Psoas muscle (tissue), 8 donors: Measurements from ENCODE around the gene HNRNPA1L2. TPM values are rescaled to one million over a fixed set of nuclear protein-coding genes. Genes with fewer than 3 reads are reported as not detected.
"Not testable (repeated sequence)": the region's sequence is repeated elsewhere in the genome, so short reads cannot be mapped to it uniquely, and the experiment has no call there.

Experiments used
- ATAC-seq, 4 donors: fragments of 200-7000 bp; cut with Tn5 transposase; one replicate each; pipeline ENCODE4 v1.9.1; 2020; ENCODE audit warnings: moderate library complexity in 3 of 4, mild to moderate bottlenecking in 2 of 4
- DNase-seq, 2 donors: peaks; one replicate each; pipeline ENCODE4 v3.0.0-alpha.2; 2020
- H3K27ac ChIP-seq: fragments of 200-600 bp; one replicate; pipeline ENCODE4 v1.8.0; 2022
- H3K27me3 ChIP-seq, 3 donors: fragments of 200-600 bp in 1 of 3; one replicate each; pipeline versions ENCODE4 v1.6.1 to v1.8.0; 2013 to 2022; ENCODE audit warnings: low read length in 2 of 3, mild to moderate bottlenecking in 2 of 3, moderate library complexity in 1 of 3; ENCODE audit not compliant: insufficient read depth in 3 of 3
- H3K36me3 ChIP-seq, 2 donors: fragments of 200-600 bp in 1 of 2; one replicate each; pipeline versions ENCODE4 v1.6.1 to v1.8.0; 2013 to 2022; ENCODE audit warnings: low read depth in 1 of 2, mild to moderate bottlenecking in 1 of 2, moderate library complexity in 1 of 2; ENCODE audit not compliant: insufficient read depth in 1 of 2
- H3K4me1 ChIP-seq: fragments of 200-600 bp; one replicate; pipeline ENCODE4 v1.8.0; 2022
- H3K4me3 ChIP-seq: fragments of 200-600 bp; one replicate; pipeline ENCODE4 v1.8.0; 2022; ENCODE audit warnings: mild to moderate bottlenecking
- H3K9me3 ChIP-seq: fragments of 200-600 bp; one replicate; pipeline ENCODE4 v1.8.0; 2022
- WGBS, 3 donors: extraction: QIAGEN DNeasy Blood & Tissue Kit; methylation state at CpG; one replicate each; pipeline versions ENCODE4 v1.1.6 to v1.1.7; 2013; 5-methylcytosine and 5-hydroxymethylcytosine counted together
- intact Hi-C, 2 donors: fragments of 100-400 bp; cut with DNase I; formaldehyde crosslinking; loops; one replicate each; pipeline versions ENCODE4 v1.11.0 to v1.14.2; 2022
- polyA plus RNA-seq, 3 donors: library from polyadenylated mRNA; stranded (reverse); fragments of 200-250 nt; gene quantifications; one replicate each; pipeline ENCODE4 v1.2.3, GENCODE V29; 2013
- total RNA-seq, 4 donors: library from RNA; stranded (reverse); fragmentation: NEBNext Ultra II Directional in 2 of 4; extraction: Animal tissue kit (Norgen Biotek cat#: 25700) in 2 of 4; gene quantifications; one replicate each; pipeline versions ENCODE4 v1.2.1 to v1.2.4, GENCODE V29; 2021 to 2023
- TF ChIP-seq, protein P1 (sequence below): fragments of 200-600 bp; IDR thresholded peaks from one replicate; pipeline ENCODE4 v1.8.0; 2022; ENCODE audit warnings: antibody characterized with exemption
- donor health status: healthy with polysubstance abuse.
- donor health status: DM: no; HTN: no; CAD: no; lungs with moderate emphysema.
- donor health status: Bipolar disorder and iron deficiency.
- donor health status: healthy.
- donor health status: DM: yes; HTN: yes; CAD: no.
- donor health status: DM: no; HTN: no; CAD: no.
- donor health status: DM: no; HTN: no; CAD: no.
- donor health status: DM: yes; HTN: yes; CAD: no.

HNRNPA1L2 gene
- total and polyA plus RNA-seq, 7 donors = 1.9 to 4.0 (median 2.8) TPM

GRCh38 chr13:52599848-52600603 lies 42.2 kb upstream of the HNRNPA1L2 start:
- Histone ChIP-seq H3K4me3 (peak overlapping the region; percentile 75), H3K4me1 (no peaks in the 10 kb centered on the region), H3K27ac (peak overlapping the region; percentile 56), H3K36me3 (no peaks in the 10 kb centered on the region), H3K9me3 (no peaks in the 10 kb centered on the region), H3K27me3 (peaks cover 0 to 11% (median 7%) of the 10 kb centered on the region in 3 donors)
- peak; percentile 30 to 64 for DNase-seq
- ATAC-seq = peak; percentile 67 to 82 (median 74)
- TF ChIP-seq, protein P1, sequence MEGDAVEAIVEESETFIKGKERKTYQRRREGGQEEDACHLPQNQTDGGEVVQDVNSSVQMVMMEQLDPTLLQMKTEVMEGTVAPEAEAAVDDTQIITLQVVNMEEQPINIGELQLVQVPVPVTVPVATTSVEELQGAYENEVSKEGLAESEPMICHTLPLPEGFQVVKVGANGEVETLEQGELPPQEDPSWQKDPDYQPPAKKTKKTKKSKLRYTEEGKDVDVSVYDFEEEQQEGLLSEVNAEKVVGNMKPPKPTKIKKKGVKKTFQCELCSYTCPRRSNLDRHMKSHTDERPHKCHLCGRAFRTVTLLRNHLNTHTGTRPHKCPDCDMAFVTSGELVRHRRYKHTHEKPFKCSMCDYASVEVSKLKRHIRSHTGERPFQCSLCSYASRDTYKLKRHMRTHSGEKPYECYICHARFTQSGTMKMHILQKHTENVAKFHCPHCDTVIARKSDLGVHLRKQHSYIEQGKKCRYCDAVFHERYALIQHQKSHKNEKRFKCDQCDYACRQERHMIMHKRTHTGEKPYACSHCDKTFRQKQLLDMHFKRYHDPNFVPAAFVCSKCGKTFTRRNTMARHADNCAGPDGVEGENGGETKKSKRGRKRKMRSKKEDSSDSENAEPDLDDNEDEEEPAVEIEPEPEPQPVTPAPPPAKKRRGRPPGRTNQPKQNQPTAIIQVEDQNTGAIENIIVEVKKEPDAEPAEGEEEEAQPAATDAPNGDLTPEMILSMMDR = no peak
- intact Hi-C loops = no loop called here
- 5% methylated on average over 43 to 73 of the region's 73 CpGs for WGBS, 3 donors

DNA sequence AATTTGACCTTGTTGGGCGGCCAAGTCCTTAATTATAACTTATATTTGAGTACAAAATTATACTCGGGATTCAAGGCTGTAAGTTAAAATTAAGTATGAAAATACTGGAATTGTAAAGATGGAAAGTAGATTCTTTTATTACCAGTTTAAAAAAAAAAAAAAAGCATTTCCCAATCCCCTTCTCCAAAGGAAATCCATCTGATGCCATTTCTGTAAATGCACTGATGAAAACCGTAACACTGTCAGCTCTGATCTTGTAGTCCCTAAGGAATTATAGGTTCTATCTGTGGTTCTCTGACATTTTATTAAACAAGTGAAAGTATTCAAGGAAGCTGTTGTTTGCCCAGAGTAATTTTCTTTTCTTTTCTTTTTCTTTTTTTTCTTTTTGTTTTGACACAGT lies 41.6 kb upstream of the HNRNPA1L2 start:
- no peak for ATAC-seq

DNA sequence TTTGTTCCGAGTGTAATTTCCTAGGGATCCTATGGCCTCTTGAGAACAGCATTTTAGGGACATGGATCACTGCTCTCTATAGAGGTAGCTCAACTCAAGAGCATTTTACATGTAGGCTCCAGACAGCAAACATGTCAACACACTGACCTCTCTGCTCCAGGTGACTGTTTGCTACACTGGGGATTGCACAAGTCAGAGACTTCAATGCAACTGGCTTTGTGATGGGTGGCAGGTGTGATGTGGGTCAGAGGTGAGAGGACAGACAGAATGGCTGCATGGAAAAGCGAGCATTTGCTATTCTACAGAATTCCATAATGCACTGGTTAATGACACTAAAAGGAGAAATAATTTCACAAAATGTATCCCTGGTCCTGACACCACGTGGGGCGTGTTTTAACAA lies 38.9 kb upstream of the HNRNPA1L2 start:
- H3K4me3 ChIP-seq, H3K4me1 ChIP-seq, intact Hi-C loops, DNase-seq, H3K36me3 ChIP-seq, H3K9me3 ChIP-seq, H3K27me3 ChIP-seq, ATAC-seq, H3K27ac ChIP-seq: not testable (repeated sequence)
- 82 to 87% (median 83%) methylated on average over 2 of the region's 4 CpGs for WGBS, 3 donors

More for the DNA sequence above, 41.6 kb upstream of the HNRNPA1L2 start:
- DNase-seq = no peak
- no peaks in the 10 kb centered on the region for H3K9me3 ChIP-seq
- WGBS, 3 donors = 71 to 77% (median 76%) methylated on average over 3 of the region's 3 CpGs
- no peaks in the 10 kb centered on the region for H3K36me3 ChIP-seq
- intact Hi-C loops = no loop called here
- peaks cover 0 to 11% (median 7%) of the 10 kb centered on the region in 3 donors for H3K27me3 ChIP-seq
- H3K27ac ChIP-seq = peak overlapping the region; percentile 56
- H3K4me3 ChIP-seq = peak overlapping the region; percentile 75
- H3K4me1 ChIP-seq = no peaks in the 10 kb centered on the region
- TF ChIP-seq, protein P1 = no peak

DNA sequence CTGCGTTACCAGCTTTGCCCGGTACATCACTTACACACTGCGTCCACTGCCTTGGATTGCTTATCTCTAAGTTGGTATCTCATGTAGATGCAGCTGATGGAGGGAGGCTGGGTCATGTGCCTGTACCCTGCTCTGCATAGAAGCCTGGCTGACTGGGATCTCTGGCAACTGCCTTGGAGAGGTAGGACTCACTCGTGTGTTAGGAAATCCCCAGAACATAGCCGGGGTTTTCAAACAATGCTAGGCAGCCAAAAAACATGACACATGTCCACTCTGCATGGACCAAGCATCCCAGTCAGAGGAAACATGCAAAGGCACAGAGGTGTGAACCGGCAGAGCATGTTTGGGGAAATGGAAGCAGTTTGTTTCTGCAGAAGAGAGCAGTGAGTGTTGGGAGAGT lies 36.1 kb upstream of the HNRNPA1L2 start:
- intact Hi-C loops = loop anchor here in 1 of 2 donors (5.0 kb wide), 1 partner anchor 361 kb away; no protein-coding TSS in a partner anchor
- not testable (repeated sequence) for H3K27ac ChIP-seq, H3K4me3 ChIP-seq, H3K36me3 ChIP-seq, H3K4me1 ChIP-seq, H3K27me3 ChIP-seq, ATAC-seq, DNase-seq, H3K9me3 ChIP-seq
- WGBS, 3 donors = 61 to 74% (median 65%) methylated on average over 6 of the region's 6 CpGs

DNA sequence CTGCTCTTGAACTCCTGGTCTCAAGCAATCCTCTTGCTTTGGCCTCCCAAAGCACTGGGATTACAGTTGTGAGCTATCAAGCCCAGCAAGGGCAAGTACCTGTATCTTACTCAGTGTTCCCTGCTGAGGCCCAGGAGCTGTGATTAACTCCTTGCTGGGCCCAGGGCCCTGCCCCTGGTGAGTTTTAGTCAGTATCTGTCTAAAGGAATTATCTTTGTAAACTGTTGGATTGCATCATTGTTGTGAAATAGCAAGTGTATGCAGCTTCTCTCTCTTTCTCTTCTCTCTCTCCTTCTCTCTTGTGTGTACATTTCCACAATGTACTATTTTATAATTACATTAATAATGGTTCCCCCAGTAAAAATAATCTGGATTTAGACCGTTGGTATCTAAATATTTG lies 35.4 kb upstream of the HNRNPA1L2 start:
- not testable (repeated sequence) for H3K36me3 ChIP-seq, H3K4me3 ChIP-seq, H3K4me1 ChIP-seq, DNase-seq, H3K27me3 ChIP-seq, ATAC-seq, H3K9me3 ChIP-seq, H3K27ac ChIP-seq
- intact Hi-C loops = loop anchor here in 1 of 2 donors (5.0 kb wide), 1 partner anchor 361 kb away; no protein-coding TSS in a partner anchor
- WGBS, 3 donors = 60 to 71% (median 63%) methylated on average over 1 of the region's 1 CpG

- intact Hi-C loops = loop anchor here in 1 of 2 donors (5.0 kb wide), 1 partner anchor 359 kb away; no protein-coding TSS in a partner anchor
- not testable (repeated sequence) for DNase-seq, ATAC-seq, H3K4me1 ChIP-seq, H3K27me3 ChIP-seq, H3K27ac ChIP-seq, H3K36me3 ChIP-seq, H3K4me3 ChIP-seq, H3K9me3 ChIP-seq
- WGBS, 3 donors = 31 to 41% (median 32%) methylated on average over 8 of the region's 8 CpGs
Observed at GRCh38 chr13:52608184-52608583, 34.0 kb upstream of the HNRNPA1L2 start.
